Prostate gland (tissue), 2 donors: ENCODE data around the gene RBPJ.

Experiments used
- CTCF ChIP-seq, 4 experiments: fragments of 200-600 bp in 2 of 4; fragments of 450-650 bp in 2 of 4; sonication (generic) in 2 of 4; IDR thresholded peaks; 1 replicate in 3 of 4; 2 replicates in 1 of 4; pipeline ENCODE4 v1.5.1; 2016 to 2019; ENCODE audit warnings: antibody characterized with exemption in 4 of 4, mild to moderate bottlenecking in 2 of 4, moderate library complexity in 2 of 4
- POLR2AphosphoS5 ChIP-seq: sonication (generic); formaldehyde crosslinking; IDR thresholded peaks from one replicate; pipeline ENCODE4 v1.6.1; 2017; ENCODE audit warnings: antibody characterized with exemption

GRCh38 chr4:26307037-26307800, 13.6 kb upstream of the RBPJ start:
- TF ChIP-seq CTCF (IDR thresholded peaks at IDR 0.05): no peak
- TF ChIP-seq POLR2AphosphoS5: no peak
